Measurements from ENCODE around the gene UBL7.

The UBL7 gene

GRCh38 chr15:74396445-74397238, 64.3 kb downstream of the UBL7 start:
- TF ChIP-seq ZFX (IDR thresholded peaks at IDR 0.05): no peak
- TF ChIP-seq, protein P1, sequence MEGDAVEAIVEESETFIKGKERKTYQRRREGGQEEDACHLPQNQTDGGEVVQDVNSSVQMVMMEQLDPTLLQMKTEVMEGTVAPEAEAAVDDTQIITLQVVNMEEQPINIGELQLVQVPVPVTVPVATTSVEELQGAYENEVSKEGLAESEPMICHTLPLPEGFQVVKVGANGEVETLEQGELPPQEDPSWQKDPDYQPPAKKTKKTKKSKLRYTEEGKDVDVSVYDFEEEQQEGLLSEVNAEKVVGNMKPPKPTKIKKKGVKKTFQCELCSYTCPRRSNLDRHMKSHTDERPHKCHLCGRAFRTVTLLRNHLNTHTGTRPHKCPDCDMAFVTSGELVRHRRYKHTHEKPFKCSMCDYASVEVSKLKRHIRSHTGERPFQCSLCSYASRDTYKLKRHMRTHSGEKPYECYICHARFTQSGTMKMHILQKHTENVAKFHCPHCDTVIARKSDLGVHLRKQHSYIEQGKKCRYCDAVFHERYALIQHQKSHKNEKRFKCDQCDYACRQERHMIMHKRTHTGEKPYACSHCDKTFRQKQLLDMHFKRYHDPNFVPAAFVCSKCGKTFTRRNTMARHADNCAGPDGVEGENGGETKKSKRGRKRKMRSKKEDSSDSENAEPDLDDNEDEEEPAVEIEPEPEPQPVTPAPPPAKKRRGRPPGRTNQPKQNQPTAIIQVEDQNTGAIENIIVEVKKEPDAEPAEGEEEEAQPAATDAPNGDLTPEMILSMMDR (conservative IDR thresholded peaks at IDR 0.05): no peak
- H3K27ac ChIP-seq: no peak overlapping the region

DNA sequence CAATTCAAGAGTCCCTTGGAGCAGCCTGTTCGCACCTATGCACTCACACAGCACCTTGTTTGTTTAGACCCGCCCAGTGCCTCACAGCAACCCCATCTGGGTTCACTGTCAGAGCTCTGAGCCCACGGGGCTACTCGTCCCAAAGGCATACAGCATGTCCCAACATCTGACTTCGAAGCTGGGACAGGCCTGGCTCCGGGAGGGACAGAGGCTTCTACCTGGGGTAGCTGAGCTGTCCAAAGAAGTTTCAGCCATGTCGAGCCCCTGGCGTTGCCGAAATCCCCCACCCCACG, 64.9 kb downstream of the UBL7 start:
- no peak for TF ChIP-seq ZFX (IDR thresholded peaks at IDR 0.05)
- TF ChIP-seq, protein P1 (conservative IDR thresholded peaks at IDR 0.05): no peak
- no peak overlapping the region for H3K27ac ChIP-seq
